BE2C (cell line): Measurements from ENCODE around the gene LMO1.

ENCODE experiments used
- DNase-seq: peaks from one replicate; pipeline ENCODE4 v3.0.0-alpha.2; 2020
- H3K27me3 ChIP-seq: fragments of 250-450 bp; sonication (Bioruptor Pico); 2 replicates; pipeline ENCODE4 v1.5.1; 2020; ENCODE audit warnings: mild to moderate bottlenecking
- H3K36me3 ChIP-seq: fragments of 250-450 bp; sonication (Bioruptor Pico); 2 replicates; pipeline ENCODE4 v1.5.1; 2020; ENCODE audit warnings: mild to moderate bottlenecking
- H3K4me1 ChIP-seq: fragments of 250-450 bp; sonication (Bioruptor Pico); 2 replicates; pipeline ENCODE4 v1.5.1; 2020
- H3K4me3 ChIP-seq: 2 replicates; pipeline ENCODE4 v1.5.1; 2011; ENCODE audit warnings: low read depth, low read length
- H3K9me3 ChIP-seq: fragments of 250-450 bp; sonication (Bioruptor Pico); 2 replicates; pipeline ENCODE4 v1.5.1; 2020
- CTCF ChIP-seq: IDR thresholded peaks from 2 replicates; pipeline ENCODE4 v1.5.1; 2012; ENCODE audit warnings: mild to moderate bottlenecking, low read depth, low read length

LMO1 gene

GRCh38 chr11:8277691-8278090, 14.0 kb upstream of the LMO1 start:
- DNase-seq: no peak
- Histone ChIP-seq H3K9me3 (no peaks in the 10 kb centered on the region), H3K36me3 (no peaks in the 10 kb centered on the region), H3K4me3 (no peak overlapping the region), H3K4me1 (no peaks in the 10 kb centered on the region; the same call in 1 of the 2 replicates), H3K27me3 (no peaks in the 10 kb centered on the region)
- no peak for TF ChIP-seq CTCF

- no peak for TF ChIP-seq CTCF
- Histone ChIP-seq H3K27me3 (no peaks in the 10 kb centered on the region), H3K4me3 (no peak overlapping the region), H3K36me3 (no peaks in the 10 kb centered on the region), H3K9me3 (no peaks in the 10 kb centered on the region), H3K4me1 (no peaks in the 10 kb centered on the region)
- no peak for DNase-seq
Measured at GRCh38 chr11:8276528-8276927, 12.8 kb upstream of the LMO1 start.

DNA sequence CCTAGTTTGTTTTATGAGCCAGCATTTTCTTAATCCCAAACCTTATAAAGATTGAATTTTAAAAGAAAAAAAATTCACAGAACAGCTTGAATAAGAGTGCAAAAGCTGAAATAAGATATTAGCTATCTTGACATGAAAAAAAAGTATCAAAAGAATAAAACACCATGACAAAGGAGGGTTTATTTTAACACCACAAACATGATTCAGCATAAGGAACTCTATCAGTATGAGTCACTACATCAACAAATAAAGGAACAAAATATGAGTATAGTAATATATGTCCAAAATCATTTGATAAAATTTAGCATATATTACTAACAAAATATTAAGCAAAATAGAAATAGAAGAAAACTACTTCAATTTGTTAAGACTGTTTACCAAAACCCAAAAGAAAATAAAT, 9.6 kb upstream of the LMO1 start:
- DNase-seq: no peak
- TF ChIP-seq CTCF: no peak
- Histone ChIP-seq H3K27me3 (peaks cover 2% of the 10 kb centered on the region), H3K4me3 (no peak overlapping the region), H3K36me3 (no peaks in the 10 kb centered on the region), H3K4me1 (no peaks in the 10 kb centered on the region), H3K9me3 (no peaks in the 10 kb centered on the region)

DNA sequence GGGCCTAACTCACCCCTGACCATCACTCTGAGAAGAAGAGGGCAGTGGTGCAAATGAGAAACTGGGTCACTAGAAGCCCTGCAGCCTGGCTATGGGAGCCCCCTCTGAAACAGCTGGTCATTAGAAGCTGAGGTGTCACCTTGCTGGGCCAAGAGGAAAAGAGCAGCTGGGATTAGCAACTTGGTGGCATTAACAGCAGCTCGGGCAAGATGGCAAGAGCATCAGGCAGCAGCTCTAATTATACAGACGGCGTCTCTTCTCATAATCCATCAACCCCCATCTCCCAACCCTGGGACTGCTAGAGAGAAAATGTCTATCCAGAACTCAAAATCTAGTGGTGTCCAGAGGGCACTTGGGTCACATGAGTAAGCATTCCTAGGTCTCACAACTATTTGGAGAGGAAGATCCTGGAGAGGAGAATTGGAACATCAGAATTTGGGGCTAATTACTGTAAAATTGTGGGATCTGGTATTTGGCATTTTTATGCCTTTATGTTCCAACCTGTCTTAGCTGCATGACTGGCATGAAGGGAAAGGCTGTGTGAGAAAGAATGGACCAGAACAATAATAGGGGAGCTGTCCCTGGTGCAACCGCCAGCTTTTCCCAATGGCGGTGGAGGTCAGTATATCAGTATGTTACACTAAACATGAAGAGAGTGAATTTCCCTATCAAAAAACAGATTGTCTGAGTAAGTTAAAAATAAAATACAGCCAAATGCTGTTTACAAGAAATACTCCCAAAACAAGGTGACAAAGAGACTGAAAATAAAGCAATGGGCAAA, 7.6 kb upstream of the LMO1 start:
- Histone ChIP-seq H3K4me3 (no peak overlapping the region), H3K4me1 (no peaks in the 10 kb centered on the region), H3K27me3 (peaks cover 13% of the 10 kb centered on the region), H3K9me3 (no peaks in the 10 kb centered on the region), H3K36me3 (no peaks in the 10 kb centered on the region)
- no peak for DNase-seq
- no peak for TF ChIP-seq CTCF

GRCh38 chr11:8269636-8270035, 6.0 kb upstream of the LMO1 start:
- Histone ChIP-seq H3K9me3 (no peaks in the 10 kb centered on the region), H3K4me3 (no peak overlapping the region), H3K36me3 (no peaks in the 10 kb centered on the region), H3K27me3 (peaks cover 13% of the 10 kb centered on the region), H3K4me1 (no peaks in the 10 kb centered on the region)
- no peak for DNase-seq
- TF ChIP-seq CTCF: no peak

- H3K9me3 ChIP-seq: no peaks in the 10 kb centered on the region
- no peaks in the 10 kb centered on the region for H3K4me1 ChIP-seq
- peak overlapping the region; percentile 35 for H3K4me3 ChIP-seq
- TF ChIP-seq CTCF: no peak
- peak; percentile 26 for DNase-seq
- H3K36me3 ChIP-seq: no peaks in the 10 kb centered on the region
- peaks cover 13% of the 10 kb centered on the region for H3K27me3 ChIP-seq
Measured at GRCh38 chr11:8268530-8269400, 5.1 kb upstream of the LMO1 start.
